K562 (cell line): Measurements from ENCODE around the gene MAPT. TPM values are rescaled to one million over a fixed set of nuclear protein-coding genes. Genes with fewer than 3 reads are reported as not detected.

ENCODE experiments used
- ATAC-seq: fragments of 200-7000 bp; cut with Tn5 transposase; 3 replicates; pipeline ENCODE4 v1.9.1; 2020; ENCODE audit warnings: moderate library complexity
- BruUV-seq: library from RNA; stranded (reverse); fragments of 400-500 nt; replicated peaks from 2 replicates; lab custom pipeline; 2021; lab: Mats Ljungman, UMichigan
- CTCF ChIA-PET: fragments of 300-600 bp; formaldehyde crosslinking; extraction: SDS; loops from one replicate; lab custom pipeline; 2021; ENCODE audit warnings: low intra/inter-chr PET ratio; lab: Yijun Ruan, JAX
- POLR2A ChIA-PET: fragments of 300-600, 350-650 bp; sonication (Branson Sonifier 250); formaldehyde crosslinking; extraction: SDS; loops from one replicate; lab custom pipeline; 2021; ENCODE audit warnings: antibody characterized with exemption, inconsistent platforms; lab: Yijun Ruan, JAX
- DNase-seq, 4 experiments: peaks; one replicate each; pipeline versions ENCODE4 v3.0.0 to v3.0.0-alpha.2; 2011 to 2018; ENCODE audit warnings: low spot score in 3 of 4, mixed read lengths in 3 of 4; ENCODE audit errors: extremely low read depth in 1 of 4
- FAIRE-seq: peaks from 2 replicates; lab custom pipeline; 2011; peaks lifted over from hg19 to GRCh38; lab: Jason Lieb, UNC
- H2AFZ ChIP-seq: 2 replicates; pipeline ENCODE4 v1.6.0; 2011; ENCODE audit warnings: low read depth, low read length, control low read depth, inconsistent platforms
- H3K27ac ChIP-seq: fragments of 200-600 bp; 3 replicates; pipeline ENCODE4 v1.8.0; 2011; ENCODE audit warnings: low read depth, mild to moderate bottlenecking, control low read depth, inconsistent platforms, low read length, moderate library complexity, mixed read lengths; ENCODE audit errors: extremely low read depth
- H3K27me3 ChIP-seq, 2 experiments: fragments of 300-600 bp in 1 of 2; 2 replicates in 1 of 2; 3 replicates in 1 of 2; pipeline versions ENCODE4 v1.6.0 to v1.8.0; 2011; ENCODE audit warnings: inconsistent platforms in 2 of 2, low read length in 2 of 2, mild to moderate bottlenecking in 1 of 2, mixed read lengths in 1 of 2, moderate library complexity in 1 of 2; ENCODE audit not compliant: control insufficient read depth in 2 of 2, insufficient read depth in 2 of 2
- H3K36me3 ChIP-seq: fragments of 300-600 bp; 3 replicates; pipeline ENCODE4 v1.8.0; 2011; ENCODE audit warnings: mild to moderate bottlenecking, low read length, inconsistent platforms; ENCODE audit not compliant: control insufficient read depth, insufficient read depth
- H3K4me1 ChIP-seq, 2 experiments: fragments of 200-600 bp in 1 of 2; replicated peaks in 1 of 2; 2 replicates in 1 of 2; 3 replicates in 1 of 2; pipeline versions ENCODE4 v1.5.1 to v1.8.0; 2011; ENCODE audit warnings: inconsistent platforms in 2 of 2, low read length in 2 of 2, mild to moderate bottlenecking in 1 of 2, mixed read lengths in 1 of 2, moderate library complexity in 1 of 2; ENCODE audit not compliant: control insufficient read depth in 2 of 2, insufficient read depth in 2 of 2
- H3K4me2 ChIP-seq: 2 replicates; pipeline ENCODE4 v1.6.1; 2011; ENCODE audit warnings: low read length, control low read depth, inconsistent platforms, mixed read lengths; ENCODE audit not compliant: insufficient read depth
- H3K4me3 ChIP-seq: fragments of 200-600 bp; sonication (generic), shearing (Covaris generic); 2 replicates; pipeline ENCODE4 v1.5.1; 2016; ENCODE audit warnings: control low read depth, inconsistent platforms
- H3K79me2 ChIP-seq: fragments of 200-600 bp; 3 replicates; pipeline ENCODE4 v1.8.0; 2011; ENCODE audit warnings: low read length, inconsistent platforms; ENCODE audit not compliant: control insufficient read depth, insufficient read depth
- H3K9ac ChIP-seq, 2 experiments: 2 replicates each; pipeline versions ENCODE4 v1.6.0 to v1.6.1; 2011; ENCODE audit warnings: low read depth in 2 of 2, low read length in 2 of 2, control low read depth in 1 of 2, inconsistent platforms in 1 of 2, mild to moderate bottlenecking in 1 of 2, mixed read lengths in 1 of 2; ENCODE audit not compliant: insufficient read depth in 1 of 2
- H3K9me1 ChIP-seq: one replicate; pipeline ENCODE4 v1.6.0; 2011; ENCODE audit warnings: inconsistent platforms, mild to moderate bottlenecking, low read length, moderate library complexity; ENCODE audit not compliant: control insufficient read depth, insufficient read depth
- H3K9me3 ChIP-seq: replicated peaks from 2 replicates; pipeline ENCODE4 v1.5.1; 2011; ENCODE audit warnings: low read depth, low read length, inconsistent platforms; ENCODE audit not compliant: control insufficient read depth, insufficient read depth
- H4K20me1 ChIP-seq: replicated peaks from 2 replicates; pipeline ENCODE4 v1.6.1; 2011; ENCODE audit warnings: low read length, inconsistent platforms, mixed read lengths; ENCODE audit not compliant: control insufficient read depth, insufficient read depth
- BMI1 ChIP-seq: fragments of 150-350 bp; IDR thresholded peaks from 2 replicates; pipeline ENCODE4 v1.6.1; 2014; ENCODE audit warnings: low read length
- HLTF ChIP-seq: fragments of 450-650 bp; IDR thresholded peaks from 2 replicates; pipeline ENCODE4 v1.6.1; 2016
- NONO ChIP-seq, 2 experiments: fragments of 200-400 bp in 1 of 2; fragments of 450-650 bp in 1 of 2; formaldehyde crosslinking in 1 of 2; IDR thresholded peaks; 2 replicates each; pipeline ENCODE4 v1.6.1; 2017; ENCODE audit warnings: low read depth in 2 of 2, mild to moderate bottlenecking in 2 of 2, moderate library complexity in 2 of 2, low read length in 1 of 2
- POLR2AphosphoS2 ChIP-seq: IDR thresholded peaks from 2 replicates; pipeline ENCODE4 v1.6.1; 2012; ENCODE audit warnings: low read length, improper control_type of control experiment
- PREB ChIP-seq: sonication (generic); formaldehyde crosslinking; IDR thresholded peaks from 2 replicates; pipeline ENCODE4 v1.8.1; 2023; ENCODE audit warnings: mild to moderate bottlenecking, missing genetic modification reagents
- PYGO2 ChIP-seq: fragments of 450-650 bp; IDR thresholded peaks from 2 replicates; pipeline ENCODE4 v1.6.1; 2016; ENCODE audit warnings: mild to moderate bottlenecking, missing genetic modification characterization, moderate library complexity, missing compliant biosample characterization
- TAF1 ChIP-seq: IDR thresholded peaks from 2 replicates; pipeline ENCODE4 v1.6.1; 2011; ENCODE audit warnings: mild to moderate bottlenecking, low read length, moderate library complexity; ENCODE audit not compliant: insufficient read depth, control insufficient read depth, severe bottlenecking; ENCODE audit errors: extremely low read depth
- ZNF655 ChIP-seq: fragments of 250-450 bp; sonication (Bioruptor Pico); IDR thresholded peaks from 2 replicates; pipeline ENCODE4 v1.5.0; 2021
- WGBS: fragments of 100-300 bp; shearing (Covaris generic); methylation state at CpG from one replicate; pipeline ENCODE4 v1.1.6; 2016; ENCODE audit warnings: low coverage, mixed read lengths; ENCODE audit not compliant: insufficient coverage; ENCODE audit errors: missing lambda C conversion rate; 5-methylcytosine and 5-hydroxymethylcytosine counted together
- in situ Hi-C: fragments of 300-500 bp; cut with MboI; formaldehyde crosslinking; loops from 4 replicates; pipeline ENCODE4 v1.15.0; 2018; ENCODE audit warnings: inconsistent platforms, mixed read lengths
- intact Hi-C: fragments of 100-400 bp; cut with micrococcal nuclease; formaldehyde crosslinking; loops from 2 replicates; pipeline ENCODE4 v1.14.2; 2022
- polyA plus RNA-seq, 8 experiments: library from polyadenylated mRNA; depleted of rRNA in 4 of 8; stranded (reverse) in 5 of 8; unstranded in 3 of 8; fragments of >200 nt; fragmentation: Nextera tagmentation in 2 of 8; fragmentation: Illumina TruSeq in 1 of 8; extraction: Ambion mirVana in 2 of 8; extraction: Trizol in 1 of 8; gene quantifications; 2 replicates each; pipeline versions ENCODE4 v1.2.1 to v1.2.3, GENCODE V29; 2011 to 2014; ENCODE audit warnings: inconsistent platforms in 1 of 8, missing spikeins in 1 of 8
- total RNA-seq, 7 experiments: library from RNA; depleted of rRNA in 6 of 7; stranded (reverse); fragments of >200 nt in 6 of 7; fragmentation: Illumina TruSeq in 2 of 7; extraction: Trizol in 2 of 7; gene quantifications; 2 replicates each; pipeline versions ENCODE4 v1.2.1 to v1.2.3, GENCODE V29; 2011 to 2021; ENCODE audit warnings: low replicate concordance in 1 of 7
- TF ChIP-seq, protein P1 (sequence below): fragments of 250-450 bp; sonication (Bioruptor Pico); IDR thresholded peaks from 2 replicates; pipeline ENCODE4 v1.4.0; 2020

Gene MAPT
- total and polyA plus RNA-seq, 9 of the 15 experiments (the other 6 are each of a cell fraction or from before 2014, with no cell fraction given) = 0.04 to 1.1 (median 0.36) TPM

DNA sequence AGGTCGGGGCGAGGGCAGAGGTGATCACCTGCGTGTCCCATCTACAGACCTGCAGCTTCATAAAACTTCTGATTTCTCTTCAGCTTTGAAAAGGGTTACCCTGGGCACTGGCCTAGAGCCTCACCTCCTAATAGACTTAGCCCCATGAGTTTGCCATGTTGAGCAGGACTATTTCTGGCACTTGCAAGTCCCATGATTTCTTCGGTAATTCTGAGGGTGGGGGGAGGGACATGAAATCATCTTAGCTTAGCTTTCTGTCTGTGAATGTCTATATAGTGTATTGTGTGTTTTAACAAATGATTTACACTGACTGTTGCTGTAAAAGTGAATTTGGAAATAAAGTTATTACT lies 133.6 kb downstream of the MAPT start (continued):
- TF ChIP-seq BMI1 (no peak), TAF1 (no peak)

- ChIA-PET CTCF (no interaction called here), POLR2A (interaction anchor here (0.6 to 1.6 kb wide), 4 partner anchors 11 to 657 kb away, joined by 3 to 4 read pairs (median 3); no protein-coding TSS in a partner anchor)
- Histone ChIP-seq H3K27me3 (no peaks in the 10 kb centered on the region), H3K79me2 (no peaks in the 10 kb centered on the region), H3K36me3 (peaks cover 58% of the 10 kb centered on the region; the same call in 2 of the 3 replicates), H2AFZ (no peak overlapping the region), H3K4me1 (peaks cover 0 to 6% of the 10 kb centered on the region in 2 experiments; a peak in 2 of 5 replicates), H3K9me1 (no peaks in the 10 kb centered on the region), H3K9me3 (no peaks in the 10 kb centered on the region), H3K27ac (no peak overlapping the region), H3K4me3 (no peak overlapping the region), H3K4me2 (no peak overlapping the region), H3K9ac (no peak overlapping the region), H4K20me1 (no peaks in the 10 kb centered on the region)
- TF ChIP-seq POLR2AphosphoS2 (no peak), PYGO2 (no peak), HLTF (no peak), ZNF655 (no peak), PREB (CRISPR knock-in tag) (no peak), NONO (IDR thresholded peaks at IDR 0.05; ENCODE audit: low read depth in 2 of 2, low read length in 1 of 2) (no peak)
- TF ChIP-seq, protein P1, sequence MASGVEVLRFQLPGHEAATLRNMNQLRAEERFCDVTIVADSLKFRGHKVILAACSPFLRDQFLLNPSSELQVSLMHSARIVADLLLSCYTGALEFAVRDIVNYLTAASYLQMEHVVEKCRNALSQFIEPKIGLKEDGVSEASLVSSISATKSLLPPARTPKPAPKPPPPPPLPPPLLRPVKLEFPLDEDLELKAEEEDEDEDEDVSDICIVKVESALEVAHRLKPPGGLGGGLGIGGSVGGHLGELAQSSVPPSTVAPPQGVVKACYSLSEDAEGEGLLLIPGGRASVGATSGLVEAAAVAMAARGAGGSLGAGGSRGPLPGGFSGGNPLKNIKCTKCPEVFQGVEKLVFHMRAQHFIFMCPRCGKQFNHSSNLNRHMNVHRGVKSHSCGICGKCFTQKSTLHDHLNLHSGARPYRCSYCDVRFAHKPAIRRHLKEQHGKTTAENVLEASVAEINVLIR (CRISPR knock-in tag) = no peak
- no peak for ATAC-seq
- TSS peak; percentile 9 for BruUV-seq
- in situ Hi-C loops (no loop called here), intact Hi-C loops (no loop called here)
- DNase-seq = no peak
- no peak for FAIRE-seq
- WGBS = 79% methylated on average over 3 of the region's 3 CpGs
Measured at GRCh38 chr17:46028374-46028773, 134.0 kb downstream of the MAPT start.
